ENCODE results near the gene PDLIM1.

- TF ChIP-seq EZH2 (optimal IDR thresholded peaks at IDR 0.05; ENCODE audit: low read depth, low read length) (no peak), EZH2phosphoT487 (IDR thresholded peaks at IDR 0.05; ENCODE audit: low read length) (no peak)
- TF ChIP-seq, protein P1, sequence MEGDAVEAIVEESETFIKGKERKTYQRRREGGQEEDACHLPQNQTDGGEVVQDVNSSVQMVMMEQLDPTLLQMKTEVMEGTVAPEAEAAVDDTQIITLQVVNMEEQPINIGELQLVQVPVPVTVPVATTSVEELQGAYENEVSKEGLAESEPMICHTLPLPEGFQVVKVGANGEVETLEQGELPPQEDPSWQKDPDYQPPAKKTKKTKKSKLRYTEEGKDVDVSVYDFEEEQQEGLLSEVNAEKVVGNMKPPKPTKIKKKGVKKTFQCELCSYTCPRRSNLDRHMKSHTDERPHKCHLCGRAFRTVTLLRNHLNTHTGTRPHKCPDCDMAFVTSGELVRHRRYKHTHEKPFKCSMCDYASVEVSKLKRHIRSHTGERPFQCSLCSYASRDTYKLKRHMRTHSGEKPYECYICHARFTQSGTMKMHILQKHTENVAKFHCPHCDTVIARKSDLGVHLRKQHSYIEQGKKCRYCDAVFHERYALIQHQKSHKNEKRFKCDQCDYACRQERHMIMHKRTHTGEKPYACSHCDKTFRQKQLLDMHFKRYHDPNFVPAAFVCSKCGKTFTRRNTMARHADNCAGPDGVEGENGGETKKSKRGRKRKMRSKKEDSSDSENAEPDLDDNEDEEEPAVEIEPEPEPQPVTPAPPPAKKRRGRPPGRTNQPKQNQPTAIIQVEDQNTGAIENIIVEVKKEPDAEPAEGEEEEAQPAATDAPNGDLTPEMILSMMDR (IDR thresholded peaks at IDR 0.05; ENCODE audit: low read length) = no peak
Measured at GRCh38 chr10:95250856-95251255, 39.9 kb downstream of the PDLIM1 start.
